Motor neuron (in vitro differentiated cells): ENCODE data around the gene CTDNEP1. TPM values are rescaled to one million over a fixed set of nuclear protein-coding genes. Genes with fewer than 3 reads are reported as not detected.

Experiments used
- ATAC-seq, 8 experiments: fragments of 200-7000 bp; cut with Tn5 transposase; replicated peaks in 6 of 8; 2 replicates each; pipeline ENCODE4 v1.8.0; 2021; ENCODE audit warnings: mild to moderate bottlenecking in 8 of 8, moderate library complexity in 8 of 8
- H3K27ac ChIP-seq, 2 donors: fragments of 250-450 bp; sonication (Bioruptor Pico); 2 replicates each; pipeline ENCODE4 v1.9.0; 2021; ENCODE audit warnings: antibody characterized with exemption in 2 of 2, mild to moderate bottlenecking in 2 of 2, moderate library complexity in 1 of 2
- H3K4me1 ChIP-seq, 2 donors: fragments of 250-450 bp; sonication (Bioruptor Pico); replicated peaks in 1 of 2; 2 replicates each; pipeline ENCODE4 v1.6.1; 2021; ENCODE audit warnings: antibody characterized with exemption in 2 of 2, mild to moderate bottlenecking in 2 of 2, moderate library complexity in 1 of 2
- H3K4me3 ChIP-seq, 5 donors: fragments of 250-450 bp; sonication (Bioruptor Pico); 2 replicates each; pipeline ENCODE4 v1.9.0; 2021; ENCODE audit warnings: antibody characterized with exemption in 5 of 5, mild to moderate bottlenecking in 5 of 5, moderate library complexity in 4 of 5
- WGBS, 10 experiments: fragments of 450-650 bp; shearing (Covaris generic); methylation state at CpG; one replicate each; pipeline ENCODE4 v1.0.0; 2022; 5-methylcytosine and 5-hydroxymethylcytosine counted together
- in situ Hi-C, 9 experiments: fragments of 400-800 bp; cut with MboI; loops; one replicate each; pipeline ENCODE4 v1.15.0; 2021; ENCODE audit warnings: low sequenced_read_pairs in 9 of 9, low pct_unique_long_range_greater_than_20kb in 2 of 9; ENCODE audit not compliant: unreplicated experiment in 9 of 9
- total RNA-seq, 8 experiments: library from RNA; unstranded; fragments of 300-600 nt; gene quantifications; 2 replicates each; pipeline versions ENCODE4 v1.2.3 to v1.2.4, GENCODE V29; 2022

CTDNEP1 gene
- total RNA-seq, 8 experiments from 2014 or later: 36.5 to 94.1 (median 56.7) TPM

- Histone ChIP-seq H3K4me3 (peak overlapping the region in 3 of 5 donors; percentile 28 to 98 (median 96)), H3K27ac (no peak overlapping the region), H3K4me1 (peaks cover 12 to 16% of the 10 kb centered on the region in 2 donors)
- 20 to 100% (median 48%) methylated on average over 1 to 3 of the region's 4 CpGs; no CpG with 5 or more reads in 2 of the 10 experiments for WGBS, 10 experiments
- ATAC-seq: no peak
- in situ Hi-C loops: no loop called here
These were observed 11.2 kb downstream of the CTDNEP1 start for GRCh38 chr17:7240375-7240774.

- WGBS, 10 experiments: 0 to 6% (median 0%) methylated on average over 1 to 24 of the region's 72 CpGs; no CpG with 5 or more reads in 3 of the 10 experiments
- ATAC-seq: peak; percentile 47 to 78 (median 72)
- in situ Hi-C loops: no loop called here
- H3K4me3 ChIP-seq: peak within 1 kb of the TSS; percentile 72 to 98 (median 84)
- peaks cover 17 to 21% of the 10 kb centered on the region in 2 donors for H3K4me1 ChIP-seq
- H3K27ac ChIP-seq: peak within 1 kb of the TSS; percentile 76 to 83
These were observed 12.2 kb downstream of the CTDNEP1 start, which contains the start of gene PHF23 for GRCh38 chr17:7239091-7240027. Gene PHF23, minus strand, starts transcription at chr17:7239457. Its CDS starts 178 bp downstream, at chr17:7239279.

GRCh38 chr17:7238420-7239090 lies 13.0 kb downstream of the CTDNEP1 start:
- ATAC-seq: no peak
- H3K4me1 ChIP-seq: peaks cover 16 to 21% of the 10 kb centered on the region in 2 donors
- no CpG with 5 or more reads among the region's 39 CpGs for WGBS, 10 experiments
- peak overlapping the region; percentile 72 to 96 (median 84) for H3K4me3 ChIP-seq
- H3K27ac ChIP-seq: peak overlapping the region; percentile 76 to 83
- in situ Hi-C loops: no loop called here

GRCh38 chr17:7237761-7238419 lies 13.6 kb downstream of the CTDNEP1 start:
- H3K4me1 ChIP-seq: peaks cover 16 to 17% of the 10 kb centered on the region in 2 donors
- peak in 6 of 8 experiments; percentile 0 to 6 (median 4) for ATAC-seq
- peak overlapping the region; percentile 80 to 88 for H3K27ac ChIP-seq
- WGBS, 10 experiments: 0% methylated on average over 1 of the region's 73 CpGs; no CpG with 5 or more reads in 9 of the 10 experiments
- in situ Hi-C loops: no loop called here
- H3K4me3 ChIP-seq: peak overlapping the region; percentile 72 to 96 (median 84)

GRCh38 chr17:7237266-7237760 lies 14.2 kb downstream of the CTDNEP1 start:
- Histone ChIP-seq H3K4me1 (peaks cover 21 to 23% of the 10 kb centered on the region in 2 donors), H3K4me3 (peak overlapping the region; percentile 72 to 96 (median 84)), H3K27ac (peak overlapping the region; percentile 80 to 88)
- in situ Hi-C loops: no loop called here
- 37 to 81% (median 46%) methylated on average over 2 to 3 of the region's 6 CpGs; no CpG with 5 or more reads in 4 of the 10 experiments for WGBS, 10 experiments
- no peak for ATAC-seq

GRCh38 chr17:7236808-7237207 lies 14.7 kb downstream of the CTDNEP1 start:
- peak overlapping the region in 1 of 5 donors; percentile 96 for H3K4me3 ChIP-seq
- WGBS, 10 experiments: 60 to 100% (median 84%) methylated on average over 1 to 6 of the region's 6 CpGs; no CpG with 5 or more reads in 1 of the 10 experiments
- no peak for ATAC-seq
- H3K4me1 ChIP-seq: peaks cover 26 to 28% of the 10 kb centered on the region in 2 donors
- in situ Hi-C loops: no loop called here
- no peak overlapping the region for H3K27ac ChIP-seq

GRCh38 chr17:7235693-7236665 lies 15.6 kb downstream of the CTDNEP1 start:
- 40 to 100% (median 88%) methylated on average over 1 to 10 of the region's 22 CpGs; no CpG with 5 or more reads in 1 of the 10 experiments for WGBS, 10 experiments
- Histone ChIP-seq H3K4me3 (peak overlapping the region in 1 of 5 donors; percentile 3), H3K4me1 (peaks cover 26 to 30% of the 10 kb centered on the region in 2 donors), H3K27ac (no peak overlapping the region)
- in situ Hi-C loops: no loop called here
- ATAC-seq: no peak

- H3K4me1 ChIP-seq: peaks cover 23% of the 10 kb centered on the region in 2 donors
- H3K27ac ChIP-seq: peak within 1 kb of the TSS; percentile 88 to 89
- in situ Hi-C loops: no loop called here
- ATAC-seq: peak; percentile 28 to 75 (median 64)
- WGBS, 10 experiments: 0% methylated on average over 1 to 6 of the region's 72 CpGs; no CpG with 5 or more reads in 6 of the 10 experiments
- peak within 1 kb of the TSS; percentile 68 to 98 (median 81) for H3K4me3 ChIP-seq
These were observed 17.2 kb downstream of the CTDNEP1 start, which contains the start of gene DVL2 for GRCh38 chr17:7234083-7234951. Gene DVL2, minus strand, starts transcription at chr17:7234517. Its CDS starts 255 bp downstream, at chr17:7234262.

GRCh38 chr17:7233701-7234082 lies 17.8 kb downstream of the CTDNEP1 start:
- WGBS, 10 experiments: 0 to 20% (median 1%) methylated on average over 1 to 7 of the region's 9 CpGs; no CpG with 5 or more reads in 4 of the 10 experiments

GRCh38 chr17:7232114-7232513 lies 19.4 kb downstream of the CTDNEP1 start:
- peak overlapping the region in 3 of 5 donors; percentile 74 to 85 (median 81) for H3K4me3 ChIP-seq
- 46 to 100% (median 80%) methylated on average over 1 to 5 of the region's 5 CpGs; no CpG with 5 or more reads in 3 of the 10 experiments for WGBS, 10 experiments
- in situ Hi-C loops: no loop called here
- no peak overlapping the region for H3K27ac ChIP-seq
- peaks cover 20% of the 10 kb centered on the region in 2 donors for H3K4me1 ChIP-seq
- ATAC-seq: no peak

More at GRCh38 chr17:7233701-7234082, 17.8 kb downstream of the CTDNEP1 start:
- H3K4me3 ChIP-seq: peak overlapping the region; percentile 68 to 98 (median 81)
- peak overlapping the region; percentile 88 to 89 for H3K27ac ChIP-seq
- in situ Hi-C loops: no loop called here
- peaks cover 23% of the 10 kb centered on the region in 2 donors for H3K4me1 ChIP-seq
- peak; percentile 5 to 21 (median 12) for ATAC-seq
